Stomach (tissue), 4 donors: ENCODE results near the gene ACOT7.

Experiments used
- CTCF ChIP-seq, 7 experiments: fragments of 450-650 bp in 4 of 7; fragments of 200-600 bp in 3 of 7; sonication (generic) in 3 of 7; IDR thresholded peaks; one replicate each; pipeline ENCODE4 v1.5.1; 2016 to 2019; ENCODE audit warnings: antibody characterized with exemption in 7 of 7, control low read depth in 2 of 7, mild to moderate bottlenecking in 1 of 7
- POLR2A ChIP-seq, 4 donors: fragments of 450-650 bp; IDR thresholded peaks; one replicate each; pipeline ENCODE4 v1.6.1; 2016; ENCODE audit warnings: antibody characterized with exemption in 4 of 4, control low read depth in 2 of 4, mild to moderate bottlenecking in 1 of 4, moderate library complexity in 1 of 4
- POLR2AphosphoS5 ChIP-seq, 3 donors: sonication (generic); formaldehyde crosslinking; IDR thresholded peaks; one replicate each; pipeline ENCODE4 v1.6.1; 2016; ENCODE audit warnings: antibody characterized with exemption in 3 of 3

- no peak for TF ChIP-seq POLR2A (IDR thresholded peaks at IDR 0.05)
- TF ChIP-seq CTCF (IDR thresholded peaks at IDR 0.05) = no peak
- no peak for TF ChIP-seq POLR2AphosphoS5 (IDR thresholded peaks at IDR 0.05)
These were observed 663 bp downstream of the ACOT7 start for GRCh38 chr1:6392809-6393399.
